ENCODE results near the gene PDILT. TPM values are rescaled to one million over a fixed set of nuclear protein-coding genes. Genes with fewer than 3 reads are reported as not detected.
"Not testable (repeated sequence)": the region's sequence is repeated elsewhere in the genome, so short reads cannot be mapped to it uniquely, and the experiment has no call there.

The PDILT gene
- total and polyA plus RNA-seq, 2 donors (not counting 3 experiments of a cell fraction or from before 2014, with no cell fraction given): not detected

- H3K36me3 ChIP-seq (ENCODE audit: control insufficient read depth in 2 of 2, extremely low read depth in 1 of 2, insufficient read depth in 2 of 2, low read length in 2 of 2); H3K9ac ChIP-seq (replicated peaks; ENCODE audit: extremely low read depth, insufficient read depth, low read length); dilution Hi-C loops (cut with MboI; ENCODE audit: extremely low pct_ligation_motif_present, low sequenced_read_pairs); DNase-seq (ENCODE audit: low read depth, low spot score); intact Hi-C loops (cut with micrococcal nuclease); H3K9me1 ChIP-seq (replicated peaks; ENCODE audit: control insufficient read depth, extremely low read depth, insufficient read depth, low read length); H3K27ac ChIP-seq (ENCODE audit: insufficient read depth, low read depth, low read length); H2AFZ ChIP-seq (ENCODE audit: low read depth, low read length); BruUV-seq (replicated peaks); H3K79me2 ChIP-seq (ENCODE audit: control insufficient read depth, insufficient read depth, low read length); H4K20me1 ChIP-seq (replicated peaks; ENCODE audit: control insufficient read depth, extremely low read depth, insufficient read depth, low read length); H3K4me2 ChIP-seq (ENCODE audit: insufficient read depth, low read length); H3K4me1 ChIP-seq (ENCODE audit: control insufficient read depth, extremely low read depth, insufficient read depth, low read length); POLR2A ChIA-PET; CTCF ChIA-PET; H3K4me3 ChIP-seq (replicated peaks in 1 of 3; ENCODE audit: insufficient read depth in 1 of 3, low read depth in 1 of 3, low read length in 3 of 3); H3K27me3 ChIP-seq (ENCODE audit: control insufficient read depth in 2 of 2, insufficient read depth in 2 of 2, low read length in 2 of 2); H3K9me3 ChIP-seq (replicated peaks; ENCODE audit: control insufficient read depth, insufficient read depth, low read length): not testable (repeated sequence)
- peak; percentile 47 for FAIRE-seq
Observed at GRCh38 chr16:20446652-20447393, 42.3 kb upstream of the PDILT start.

- FAIRE-seq; dilution Hi-C loops (cut with MboI; ENCODE audit: extremely low pct_ligation_motif_present, low sequenced_read_pairs); H3K79me2 ChIP-seq (ENCODE audit: control insufficient read depth, insufficient read depth, low read length); H3K27me3 ChIP-seq (ENCODE audit: control insufficient read depth in 2 of 2, insufficient read depth in 2 of 2, low read length in 2 of 2); H3K4me3 ChIP-seq (replicated peaks in 1 of 3; ENCODE audit: insufficient read depth in 1 of 3, low read depth in 1 of 3, low read length in 3 of 3); CTCF ChIA-PET; POLR2A ChIA-PET; H4K20me1 ChIP-seq (replicated peaks; ENCODE audit: control insufficient read depth, extremely low read depth, insufficient read depth, low read length); H3K9ac ChIP-seq (replicated peaks; ENCODE audit: extremely low read depth, insufficient read depth, low read length); H3K4me2 ChIP-seq (ENCODE audit: insufficient read depth, low read length); H2AFZ ChIP-seq (ENCODE audit: low read depth, low read length); H3K9me3 ChIP-seq (replicated peaks; ENCODE audit: control insufficient read depth, insufficient read depth, low read length); intact Hi-C loops (cut with micrococcal nuclease); H3K9me1 ChIP-seq (replicated peaks; ENCODE audit: control insufficient read depth, extremely low read depth, insufficient read depth, low read length); H3K36me3 ChIP-seq (ENCODE audit: control insufficient read depth in 2 of 2, extremely low read depth in 1 of 2, insufficient read depth in 2 of 2, low read length in 2 of 2); H3K27ac ChIP-seq (ENCODE audit: insufficient read depth, low read depth, low read length); BruUV-seq (replicated peaks); DNase-seq (ENCODE audit: low read depth, low spot score); H3K4me1 ChIP-seq (ENCODE audit: control insufficient read depth, extremely low read depth, insufficient read depth, low read length): not testable (repeated sequence)
Observed at GRCh38 chr16:20441859-20442258, 37.3 kb upstream of the PDILT start.

Measured in endothelial cell of umbilical vein (primary cell).